Chondrocyte (in vitro differentiated cells): ENCODE results near the gene DEFB113. TPM values are rescaled to one million over a fixed set of nuclear protein-coding genes. Genes with fewer than 3 reads are reported as not detected.

ENCODE experiments used
- DNase-seq: peaks from one replicate; pipeline ENCODE4 v3.0.0; 2021; ENCODE audit warnings: mixed read lengths, low spot score
- H3K27ac Mint-ChIP-seq: one replicate; pipeline ENCODE4 v1.8.0; 2021; ENCODE audit warnings: mild to moderate bottlenecking, moderate library complexity, mixed read lengths; ENCODE audit not compliant: unreplicated experiment
- H3K27me3 Mint-ChIP-seq: 2 replicates; pipeline ENCODE4 v1.8.0; 2021; ENCODE audit warnings: low read depth, mixed read lengths
- H3K36me3 Mint-ChIP-seq: 2 replicates; pipeline ENCODE4 v1.8.0; 2021; ENCODE audit warnings: low read depth, mixed read lengths
- H3K4me1 Mint-ChIP-seq: 2 replicates; pipeline ENCODE4 v1.8.0; 2021; ENCODE audit warnings: low read depth, mild to moderate bottlenecking, mixed read lengths
- H3K4me3 Mint-ChIP-seq: one replicate; pipeline ENCODE4 v1.8.0; 2021; ENCODE audit warnings: mild to moderate bottlenecking, moderate library complexity, mixed read lengths; ENCODE audit not compliant: unreplicated experiment
- H3K9me3 Mint-ChIP-seq: 2 replicates; pipeline ENCODE4 v1.8.0; 2021; ENCODE audit warnings: low read depth, mixed read lengths
- long read RNA-seq: library from polyadenylated mRNA; stranded (forward); transcript quantifications from one replicate; pipeline ENCODE4 v2.0.0, GENCODE V29; 2021
- total RNA-seq: library from RNA; stranded (reverse); gene quantifications from 3 replicates; pipeline ENCODE4 v1.2.1, GENCODE V29; 2021
- TF ChIP-seq, protein P1 (sequence below): fragments of 200-600 bp; sonication (generic); IDR thresholded peaks from 2 replicates; pipeline ENCODE4 v1.5.0; 2021; ENCODE audit warnings: antibody characterized with exemption, mild to moderate bottlenecking, moderate library complexity

Gene DEFB113
- not detected in 3 replicates for total RNA-seq
- long read RNA-seq = 0 reads

GRCh38 chr6:49969605-49970004 is at the start of gene DEFB113:
DEFB113 (minus strand) TSS chr6:49969625; CDS start chr6:49969625, 0 bp downstream.
- H3K27ac Mint-ChIP-seq = no peak within 1 kb of the TSS
- TF ChIP-seq, protein P1, sequence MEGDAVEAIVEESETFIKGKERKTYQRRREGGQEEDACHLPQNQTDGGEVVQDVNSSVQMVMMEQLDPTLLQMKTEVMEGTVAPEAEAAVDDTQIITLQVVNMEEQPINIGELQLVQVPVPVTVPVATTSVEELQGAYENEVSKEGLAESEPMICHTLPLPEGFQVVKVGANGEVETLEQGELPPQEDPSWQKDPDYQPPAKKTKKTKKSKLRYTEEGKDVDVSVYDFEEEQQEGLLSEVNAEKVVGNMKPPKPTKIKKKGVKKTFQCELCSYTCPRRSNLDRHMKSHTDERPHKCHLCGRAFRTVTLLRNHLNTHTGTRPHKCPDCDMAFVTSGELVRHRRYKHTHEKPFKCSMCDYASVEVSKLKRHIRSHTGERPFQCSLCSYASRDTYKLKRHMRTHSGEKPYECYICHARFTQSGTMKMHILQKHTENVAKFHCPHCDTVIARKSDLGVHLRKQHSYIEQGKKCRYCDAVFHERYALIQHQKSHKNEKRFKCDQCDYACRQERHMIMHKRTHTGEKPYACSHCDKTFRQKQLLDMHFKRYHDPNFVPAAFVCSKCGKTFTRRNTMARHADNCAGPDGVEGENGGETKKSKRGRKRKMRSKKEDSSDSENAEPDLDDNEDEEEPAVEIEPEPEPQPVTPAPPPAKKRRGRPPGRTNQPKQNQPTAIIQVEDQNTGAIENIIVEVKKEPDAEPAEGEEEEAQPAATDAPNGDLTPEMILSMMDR = no peak
- DNase-seq = no peak
- H3K4me3 Mint-ChIP-seq = no peak within 1 kb of the TSS
- H3K4me1 Mint-ChIP-seq = no peaks in the 10 kb centered on the region
- H3K27me3 Mint-ChIP-seq = peaks cover 16% of the 10 kb centered on the region
- no peaks in the 10 kb centered on the region for H3K36me3 Mint-ChIP-seq
- H3K9me3 Mint-ChIP-seq = no peaks in the 10 kb centered on the region

GRCh38 chr6:50007819-50008218 is 38.4 kb upstream of the DEFB113 start:
- DNase-seq = no peak
- H3K36me3 Mint-ChIP-seq = no peaks in the 10 kb centered on the region
- H3K4me3 Mint-ChIP-seq = no peak overlapping the region
- H3K4me1 Mint-ChIP-seq = no peaks in the 10 kb centered on the region
- no peak overlapping the region for H3K27ac Mint-ChIP-seq
- H3K27me3 Mint-ChIP-seq = peaks cover 4% of the 10 kb centered on the region
- H3K9me3 Mint-ChIP-seq = no peaks in the 10 kb centered on the region
- TF ChIP-seq, protein P1 = no peak

- Mint-ChIP-seq H3K4me1 (no peaks in the 10 kb centered on the region), H3K27ac (no peak overlapping the region), H3K36me3 (no peaks in the 10 kb centered on the region), H3K27me3 (peaks cover 10% of the 10 kb centered on the region), H3K4me3 (no peak overlapping the region), H3K9me3 (no peaks in the 10 kb centered on the region)
- DNase-seq = no peak
- TF ChIP-seq, protein P1 = no peak
Observed at GRCh38 chr6:50003139-50003538, 33.7 kb upstream of the DEFB113 start.

GRCh38 chr6:49995278-49995677 is 25.9 kb upstream of the DEFB113 start:
- Mint-ChIP-seq H3K4me3 (no peak overlapping the region), H3K9me3 (no peaks in the 10 kb centered on the region), H3K4me1 (no peaks in the 10 kb centered on the region), H3K27me3 (peaks cover 6% of the 10 kb centered on the region), H3K27ac (no peak overlapping the region), H3K36me3 (no peaks in the 10 kb centered on the region)
- TF ChIP-seq, protein P1 = no peak
- no peak for DNase-seq

GRCh38 chr6:49988900-49989299 is 19.5 kb upstream of the DEFB113 start:
- TF ChIP-seq, protein P1 = no peak
- Mint-ChIP-seq H3K36me3 (no peaks in the 10 kb centered on the region), H3K27ac (no peak overlapping the region), H3K4me3 (no peak overlapping the region), H3K4me1 (no peaks in the 10 kb centered on the region), H3K27me3 (peaks cover 8% of the 10 kb centered on the region), H3K9me3 (no peaks in the 10 kb centered on the region)
- DNase-seq = no peak
